ENCODE results near the gene TNRC18.

DNA sequence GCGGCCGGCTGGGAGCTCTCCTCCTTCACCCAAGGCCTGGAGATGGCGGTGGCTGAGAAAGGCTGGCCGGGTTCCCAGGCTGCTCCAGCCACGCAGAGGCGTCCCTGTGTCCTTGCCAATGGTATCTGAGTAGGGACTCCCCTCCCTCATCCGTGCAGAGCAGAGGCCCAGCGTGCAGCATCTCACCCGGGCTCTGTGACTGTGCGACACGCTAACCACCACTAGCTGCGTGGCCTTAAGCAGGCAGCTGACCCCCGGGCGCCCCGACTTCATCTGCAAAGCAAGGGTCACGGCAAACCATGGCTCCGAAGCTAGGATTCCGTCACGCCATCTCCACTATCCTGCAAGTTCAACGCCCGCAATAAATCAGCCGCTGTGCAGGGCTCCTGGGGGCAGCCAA lies 47.2 kb upstream of the TNRC18 start:
- TF ChIP-seq POLR2A (IDR thresholded peaks at IDR 0.05), result no peak
- TF ChIP-seq, protein P1, sequence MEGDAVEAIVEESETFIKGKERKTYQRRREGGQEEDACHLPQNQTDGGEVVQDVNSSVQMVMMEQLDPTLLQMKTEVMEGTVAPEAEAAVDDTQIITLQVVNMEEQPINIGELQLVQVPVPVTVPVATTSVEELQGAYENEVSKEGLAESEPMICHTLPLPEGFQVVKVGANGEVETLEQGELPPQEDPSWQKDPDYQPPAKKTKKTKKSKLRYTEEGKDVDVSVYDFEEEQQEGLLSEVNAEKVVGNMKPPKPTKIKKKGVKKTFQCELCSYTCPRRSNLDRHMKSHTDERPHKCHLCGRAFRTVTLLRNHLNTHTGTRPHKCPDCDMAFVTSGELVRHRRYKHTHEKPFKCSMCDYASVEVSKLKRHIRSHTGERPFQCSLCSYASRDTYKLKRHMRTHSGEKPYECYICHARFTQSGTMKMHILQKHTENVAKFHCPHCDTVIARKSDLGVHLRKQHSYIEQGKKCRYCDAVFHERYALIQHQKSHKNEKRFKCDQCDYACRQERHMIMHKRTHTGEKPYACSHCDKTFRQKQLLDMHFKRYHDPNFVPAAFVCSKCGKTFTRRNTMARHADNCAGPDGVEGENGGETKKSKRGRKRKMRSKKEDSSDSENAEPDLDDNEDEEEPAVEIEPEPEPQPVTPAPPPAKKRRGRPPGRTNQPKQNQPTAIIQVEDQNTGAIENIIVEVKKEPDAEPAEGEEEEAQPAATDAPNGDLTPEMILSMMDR (IDR thresholded peaks at IDR 0.05), result no peak

All from esophagus squamous epithelium (tissue), 4 donors.